ENCODE results near the gene MTFR2.

MTFR2 gene

DNA sequence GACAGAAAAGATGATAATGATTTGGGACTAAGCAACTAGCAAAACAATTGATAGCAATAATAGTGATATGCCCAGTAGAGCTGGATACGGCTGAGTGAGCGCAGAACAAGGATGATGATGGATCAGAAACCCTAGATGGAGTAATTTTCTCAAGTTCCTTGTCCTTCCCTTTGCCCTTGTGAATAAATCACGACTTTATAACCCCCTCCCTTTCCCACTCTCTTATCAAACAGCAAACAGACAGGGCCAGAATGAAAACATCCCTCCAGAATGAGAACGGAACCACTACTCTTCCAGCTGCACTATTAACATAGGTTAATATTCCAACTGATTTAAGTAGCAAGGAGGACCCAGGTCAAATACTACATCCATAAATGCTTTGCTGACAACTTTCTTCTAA, 1.3 kb upstream of the MTFR2 start:
- Histone ChIP-seq H3K4me2 (ENCODE audit: low read depth, low read length, poor library complexity, severe bottlenecking) (peak overlapping the region; percentile 87), H3K27me3 (ENCODE audit: low read length) (no peaks in the 10 kb centered on the region), H3K27ac (ENCODE audit: low read depth, low read length) (no peak overlapping the region), H3K9me2 (replicated peaks; ENCODE audit: insufficient read depth, low read length) (no peaks in the 10 kb centered on the region), H3F3A (ENCODE audit: insufficient read depth) (peaks cover 47% of the 10 kb centered on the region), H3K9ac (ENCODE audit: low read length) (no peak overlapping the region; the same call in 1 of the 2 replicates), H3K4me3 (ENCODE audit: insufficient read depth, low read length, poor library complexity, severe bottlenecking) (peak overlapping the region; percentile 99), H4K20me1 (ENCODE audit: low read depth, low read length) (0 out of 2 replicates have a peak, but pooled peaks cover 3% of the 10 kb centered on the region), H3K9me3 (ENCODE audit: insufficient read depth, low read length) (peaks cover 5% of the 10 kb centered on the region; the same call in 1 of the 2 replicates), H3K79me2 (ENCODE audit: insufficient read depth, low read length) (peaks cover 34% of the 10 kb centered on the region), H3K36me3 (ENCODE audit: low read length) (peaks cover 20% of the 10 kb centered on the region), H2AFZ (ENCODE audit: low read depth, low read length, severe bottlenecking) (no peak overlapping the region)
- TF ChIP-seq EZH2phosphoT487 (conservative IDR thresholded peaks at IDR 0.05; ENCODE audit: low read length) (no peak), CTCF (IDR thresholded peaks at IDR 0.05; ENCODE audit: insufficient read depth, low read length, poor library complexity, severe bottlenecking) (no peak)

- Histone ChIP-seq H3K27ac (ENCODE audit: low read depth, low read length) (peak overlapping the region; percentile 50), H3K79me2 (ENCODE audit: insufficient read depth, low read length) (peaks cover 40% of the 10 kb centered on the region), H3K4me2 (ENCODE audit: low read depth, low read length, poor library complexity, severe bottlenecking) (peak overlapping the region; percentile 87), H3K36me3 (ENCODE audit: low read length) (peaks cover 20% of the 10 kb centered on the region), H3K9ac (ENCODE audit: low read length) (peak overlapping the region; percentile 95), H3K9me3 (ENCODE audit: insufficient read depth, low read length) (peaks cover 5% of the 10 kb centered on the region; the same call in 1 of the 2 replicates), H4K20me1 (ENCODE audit: low read depth, low read length) (0 out of 2 replicates have a peak, but pooled peaks cover 3% of the 10 kb centered on the region), H3K9me2 (replicated peaks; ENCODE audit: insufficient read depth, low read length) (no peaks in the 10 kb centered on the region), H3K4me3 (ENCODE audit: insufficient read depth, low read length, poor library complexity, severe bottlenecking) (peak overlapping the region; percentile 99), H2AFZ (ENCODE audit: low read depth, low read length, severe bottlenecking) (peak overlapping the region; percentile 44), H3F3A (ENCODE audit: insufficient read depth) (peaks cover 45% of the 10 kb centered on the region), H3K27me3 (ENCODE audit: low read length) (no peaks in the 10 kb centered on the region)
- TF ChIP-seq EZH2phosphoT487 (conservative IDR thresholded peaks at IDR 0.05; ENCODE audit: low read length) (no peak), CTCF (IDR thresholded peaks at IDR 0.05; ENCODE audit: insufficient read depth, low read length, poor library complexity, severe bottlenecking) (no peak)
Observed at GRCh38 chr6:136250686-136251008, 536 bp upstream of the MTFR2 start.

GRCh38 chr6:136249336-136249735, 775 bp downstream of the MTFR2 start:
- H3K9me3 ChIP-seq (ENCODE audit: insufficient read depth, low read length) = peaks cover 5% of the 10 kb centered on the region; the same call in 1 of the 2 replicates
- H3K79me2 ChIP-seq (ENCODE audit: insufficient read depth, low read length) = peaks cover 43% of the 10 kb centered on the region
- peak overlapping the region; percentile 95 for H3K9ac ChIP-seq (ENCODE audit: low read length)

More at GRCh38 chr6:136249336-136249735, 775 bp downstream of the MTFR2 start:
- H3K9me2 ChIP-seq (replicated peaks; ENCODE audit: insufficient read depth, low read length) = no peaks in the 10 kb centered on the region
- H3K4me2 ChIP-seq (ENCODE audit: low read depth, low read length, poor library complexity, severe bottlenecking) = peak overlapping the region; percentile 82
- H3K27me3 ChIP-seq (ENCODE audit: low read length) = no peaks in the 10 kb centered on the region
- peak overlapping the region; percentile 99 for H3K4me3 ChIP-seq (ENCODE audit: insufficient read depth, low read length, poor library complexity, severe bottlenecking)
- TF ChIP-seq CTCF (IDR thresholded peaks at IDR 0.05; ENCODE audit: insufficient read depth, low read length, poor library complexity, severe bottlenecking) (no peak), EZH2phosphoT487 (conservative IDR thresholded peaks at IDR 0.05; ENCODE audit: low read length) (no peak)
- 0 out of 2 replicates have a peak, but pooled peaks cover under 1% of the 10 kb centered on the region for H4K20me1 ChIP-seq (ENCODE audit: low read depth, low read length)
- no peak overlapping the region for H2AFZ ChIP-seq (ENCODE audit: low read depth, low read length, severe bottlenecking)
- H3K27ac ChIP-seq (ENCODE audit: low read depth, low read length) = peak overlapping the region; percentile 58; the same call in 1 of the 2 replicates
- H3F3A ChIP-seq (ENCODE audit: insufficient read depth) = peaks cover 32% of the 10 kb centered on the region
- peaks cover 26% of the 10 kb centered on the region for H3K36me3 ChIP-seq (ENCODE audit: low read length)
